C4-2B (cell line): ENCODE measurements around the gene LAGE3.

Source experiments
- H3K27ac ChIP-seq: fragments of 450-650 bp; 2 replicates; pipeline ENCODE4 v1.5.1; 2017
- CTCF ChIP-seq: fragments of 450-650 bp; conservative IDR thresholded peaks from 2 replicates; pipeline ENCODE4 v1.5.1; 2017; ENCODE audit warnings: mild to moderate bottlenecking
- ZFX ChIP-seq: fragments of 450-650 bp; IDR thresholded peaks from 2 replicates; pipeline ENCODE4 v1.6.1; 2017

Gene LAGE3

GRCh38 chrX:154430479-154430878 is 48.6 kb downstream of the LAGE3 start:
- no peak for TF ChIP-seq ZFX
- no peak for TF ChIP-seq CTCF
- no peak overlapping the region; the same call in 1 of the 2 replicates for H3K27ac ChIP-seq

- H3K27ac ChIP-seq: peak overlapping the region; percentile 88; the same call in 1 of the 2 replicates
- no peak for TF ChIP-seq ZFX
- TF ChIP-seq CTCF: no peak
These were observed 49.4 kb downstream of the LAGE3 start for GRCh38 chrX:154429711-154430110.

- peak within 1 kb of the TSS; percentile 88 for H3K27ac ChIP-seq
These were observed 50.6 kb downstream of the LAGE3 start, which contains the start of gene ATP6AP1 for GRCh38 chrX:154428176-154429171. TSS of gene ATP6AP1 (plus strand) at chrX:154428677. CDS start at chrX:154428693, 16 bp downstream.

More at GRCh38 chrX:154428176-154429171, 50.6 kb downstream of the LAGE3 start, which contains the start of gene ATP6AP1:
- TF ChIP-seq CTCF (no peak), ZFX (peak; percentile 56; the same call in 1 of the 2 replicates)
